HG03159 (cell line): ENCODE results near the gene METTL13.

ENCODE experiments used
- ATAC-seq: cut with Tn5 transposase; IDR thresholded peaks from one replicate; pipeline ENCODE4 v1.9.1; 2021; ENCODE audit warnings: mild to moderate bottlenecking, moderate library complexity; ENCODE audit not compliant: unreplicated experiment

The METTL13 gene

GRCh38 chr1:171801487-171801891, 20.0 kb downstream of the METTL13 start:
- no peak for ATAC-seq

- no peak for ATAC-seq
Measured at GRCh38 chr1:171802207-171802606, 20.7 kb downstream of the METTL13 start.

- no peak for ATAC-seq
Measured at GRCh38 chr1:171803045-171803444, 21.6 kb downstream of the METTL13 start.

GRCh38 chr1:171803461-171804022, 22.1 kb downstream of the METTL13 start:
- no peak for ATAC-seq

- ATAC-seq = peak; percentile 86
Measured at GRCh38 chr1:171805395-171806115, 24.1 kb downstream of the METTL13 start.

GRCh38 chr1:171807556-171807955, 26.1 kb downstream of the METTL13 start:
- ATAC-seq = no peak

GRCh38 chr1:171809834-171810233, 28.4 kb downstream of the METTL13 start:
- no peak for ATAC-seq

- no peak for ATAC-seq
Measured at GRCh38 chr1:171811672-171812071, 30.2 kb downstream of the METTL13 start.

GRCh38 chr1:171814692-171815091, 33.2 kb downstream of the METTL13 start:
- no peak for ATAC-seq

- no peak for ATAC-seq
Measured at GRCh38 chr1:171816300-171816901, 34.9 kb downstream of the METTL13 start.

- ATAC-seq = no peak
Measured at GRCh38 chr1:171817511-171818265, 36.2 kb downstream of the METTL13 start.

- ATAC-seq = no peak
Measured at GRCh38 chr1:171819946-171820345, 38.5 kb downstream of the METTL13 start.

- ATAC-seq = no peak
Measured at GRCh38 chr1:171826973-171827372, 45.5 kb downstream of the METTL13 start.

GRCh38 chr1:171828794-171829193, 47.3 kb downstream of the METTL13 start:
- ATAC-seq = no peak

GRCh38 chr1:171833091-171833825, 51.8 kb downstream of the METTL13 start:
- no peak for ATAC-seq

- no peak for ATAC-seq
Measured at GRCh38 chr1:171834821-171835220, 53.4 kb downstream of the METTL13 start.

GRCh38 chr1:171835891-171836290, 54.4 kb downstream of the METTL13 start:
- ATAC-seq = no peak

- ATAC-seq = peak; percentile 84
Measured at GRCh38 chr1:171841050-171841910, 59.8 kb downstream of the METTL13 start, which contains the start of gene DNM3. Gene DNM3, plus strand, starts transcription at chr1:171841498. Its CDS starts 159 bp downstream, at chr1:171841657.

GRCh38 chr1:171841931-171842761, 60.7 kb downstream of the METTL13 start:
- peak; percentile 15 for ATAC-seq
